Stimulated activated naive CD8-positive, alpha-beta T cell treated with anti-CD3 and anti-CD28 coated beads, Interleukin-15, amount 100 ng/mL, for 72 hours (primary cell): ENCODE results near the gene KRTAP10-1.

Experiments
- ATAC-seq: fragments of 150-1000 bp; cut with Tn5 transposase; 2 replicates; pipeline ENCODE4 v1.10.0; 2021; ENCODE audit warnings: mild to moderate bottlenecking, moderate library complexity
- DNase-seq, 2 donors: peaks; one replicate each; pipeline ENCODE4 v3.0.0; 2021 to 2022
- H3K27ac Mint-ChIP-seq, 2 donors: one replicate each; pipeline ENCODE4 v1.8.0; 2022; ENCODE audit warnings: mild to moderate bottlenecking in 2 of 2, mixed read lengths in 2 of 2, moderate library complexity in 2 of 2
- H3K27me3 Mint-ChIP-seq: one replicate; pipeline ENCODE4 v1.8.0; 2022; ENCODE audit warnings: mixed read lengths
- H3K4me1 Mint-ChIP-seq: one replicate; pipeline ENCODE4 v1.8.0; 2022; ENCODE audit warnings: mild to moderate bottlenecking, mixed read lengths
- H3K4me3 Mint-ChIP-seq, 2 donors: one replicate each; pipeline ENCODE4 v1.8.0; 2022; ENCODE audit warnings: mild to moderate bottlenecking in 2 of 2, mixed read lengths in 2 of 2, moderate library complexity in 1 of 2
- H3K9me3 Mint-ChIP-seq, 2 donors: one replicate each; pipeline ENCODE4 v1.8.0; 2022; ENCODE audit warnings: mixed read lengths in 2 of 2

Gene KRTAP10-1

GRCh38 chr21:44499631-44500030 lies 40.4 kb downstream of the KRTAP10-1 start:
- DNase-seq (no peak), ATAC-seq (no peak)
- Mint-ChIP-seq H3K9me3 (no peaks in the 10 kb centered on the region), H3K27me3 (peaks cover 25% of the 10 kb centered on the region), H3K4me1 (peaks cover 8% of the 10 kb centered on the region), H3K27ac (no peak overlapping the region), H3K4me3 (no peak overlapping the region)

GRCh38 chr21:44499211-44499560 lies 40.8 kb downstream of the KRTAP10-1 start:
- Mint-ChIP-seq H3K27me3 (peaks cover 25% of the 10 kb centered on the region), H3K9me3 (no peaks in the 10 kb centered on the region), H3K4me1 (peaks cover 5% of the 10 kb centered on the region), H3K27ac (no peak overlapping the region), H3K4me3 (no peak overlapping the region)
- DNase-seq (no peak), ATAC-seq (no peak)

- ATAC-seq (no peak), DNase-seq (no peak)
- peak overlapping the region in 1 of 2 donors; percentile 82 for H3K27ac Mint-ChIP-seq
- no peak overlapping the region for H3K4me3 Mint-ChIP-seq
- no peaks in the 10 kb centered on the region for H3K9me3 Mint-ChIP-seq
- H3K4me1 Mint-ChIP-seq: no peaks in the 10 kb centered on the region
- H3K27me3 Mint-ChIP-seq: peaks cover 25% of the 10 kb centered on the region
Observed at GRCh38 chr21:44498280-44499210, 41.5 kb downstream of the KRTAP10-1 start.

GRCh38 chr21:44497703-44498126 lies 42.3 kb downstream of the KRTAP10-1 start:
- peaks cover 6 to 8% of the 10 kb centered on the region in 2 donors for H3K9me3 Mint-ChIP-seq
- no peak for DNase-seq
- H3K27ac Mint-ChIP-seq: no peak overlapping the region
- H3K27me3 Mint-ChIP-seq: peaks cover 33% of the 10 kb centered on the region
- H3K4me1 Mint-ChIP-seq: no peaks in the 10 kb centered on the region
- no peak overlapping the region for H3K4me3 Mint-ChIP-seq
- no peak for ATAC-seq

- H3K27ac Mint-ChIP-seq: no peak overlapping the region
- ATAC-seq: no peak
- H3K27me3 Mint-ChIP-seq: peaks cover 39% of the 10 kb centered on the region
- no peaks in the 10 kb centered on the region for H3K4me1 Mint-ChIP-seq
- H3K4me3 Mint-ChIP-seq: no peak overlapping the region
- DNase-seq: no peak
- H3K9me3 Mint-ChIP-seq: peaks cover 15 to 16% of the 10 kb centered on the region in 2 donors
Observed at GRCh38 chr21:44496564-44497550, 43.1 kb downstream of the KRTAP10-1 start.

GRCh38 chr21:44495611-44496563 lies 44.1 kb downstream of the KRTAP10-1 start:
- H3K4me3 Mint-ChIP-seq: no peak overlapping the region

GRCh38 chr21:44494956-44495355 lies 45.0 kb downstream of the KRTAP10-1 start:
- peaks cover 41% of the 10 kb centered on the region for H3K27me3 Mint-ChIP-seq
- H3K4me3 Mint-ChIP-seq: no peak overlapping the region
- H3K4me1 Mint-ChIP-seq: no peaks in the 10 kb centered on the region
- DNase-seq: no peak
- H3K9me3 Mint-ChIP-seq: peaks cover 16 to 19% of the 10 kb centered on the region in 2 donors
- peak overlapping the region in 1 of 2 donors; percentile 72 for H3K27ac Mint-ChIP-seq
- ATAC-seq: no peak

More at GRCh38 chr21:44495611-44496563, 44.1 kb downstream of the KRTAP10-1 start:
- Mint-ChIP-seq H3K27me3 (peaks cover 41% of the 10 kb centered on the region), H3K27ac (peak overlapping the region in 1 of 2 donors; percentile 87), H3K9me3 (peaks cover 16 to 19% of the 10 kb centered on the region in 2 donors), H3K4me1 (no peaks in the 10 kb centered on the region)
- no peak for ATAC-seq
- no peak for DNase-seq

GRCh38 chr21:44494418-44494817 lies 45.6 kb downstream of the KRTAP10-1 start:
- Mint-ChIP-seq H3K27me3 (peaks cover 41% of the 10 kb centered on the region), H3K27ac (no peak overlapping the region), H3K4me3 (no peak overlapping the region), H3K4me1 (no peaks in the 10 kb centered on the region), H3K9me3 (peaks cover 16 to 19% of the 10 kb centered on the region in 2 donors)
- DNase-seq: no peak
- no peak for ATAC-seq

- Mint-ChIP-seq H3K9me3 (peaks cover 16 to 19% of the 10 kb centered on the region in 2 donors), H3K4me1 (no peaks in the 10 kb centered on the region), H3K4me3 (no peak overlapping the region), H3K27ac (no peak overlapping the region), H3K27me3 (peaks cover 41% of the 10 kb centered on the region)
- ATAC-seq (no peak), DNase-seq (no peak)
Observed at GRCh38 chr21:44492567-44493385, 47.2 kb downstream of the KRTAP10-1 start.

GRCh38 chr21:44490816-44491215 lies 49.2 kb downstream of the KRTAP10-1 start:
- no peak for DNase-seq
- ATAC-seq: no peak
- H3K4me1 Mint-ChIP-seq: peaks cover 6% of the 10 kb centered on the region
- peaks cover 16 to 19% of the 10 kb centered on the region in 2 donors for H3K9me3 Mint-ChIP-seq
- no peak overlapping the region for H3K27ac Mint-ChIP-seq
- peaks cover 24% of the 10 kb centered on the region for H3K27me3 Mint-ChIP-seq
- H3K4me3 Mint-ChIP-seq: no peak overlapping the region

- no peak overlapping the region for H3K4me3 Mint-ChIP-seq
- no peak overlapping the region for H3K27ac Mint-ChIP-seq
- H3K9me3 Mint-ChIP-seq: peaks cover 16 to 19% of the 10 kb centered on the region in 2 donors
- H3K27me3 Mint-ChIP-seq: peaks cover 20% of the 10 kb centered on the region
- no peak for DNase-seq
- peaks cover 8% of the 10 kb centered on the region for H3K4me1 Mint-ChIP-seq
- ATAC-seq: no peak
Observed at GRCh38 chr21:44490405-44490804, 49.6 kb downstream of the KRTAP10-1 start.

GRCh38 chr21:44489962-44490361 lies 50.0 kb downstream of the KRTAP10-1 start:
- H3K4me3 Mint-ChIP-seq: no peak overlapping the region
- peaks cover 16 to 19% of the 10 kb centered on the region in 2 donors for H3K9me3 Mint-ChIP-seq
- peaks cover 8% of the 10 kb centered on the region for H3K4me1 Mint-ChIP-seq
- H3K27me3 Mint-ChIP-seq: peaks cover 16% of the 10 kb centered on the region
- ATAC-seq (no peak), DNase-seq (no peak)
- H3K27ac Mint-ChIP-seq: no peak overlapping the region
